GM12892 (cell line): ENCODE results near the gene PHLDA3.

ENCODE experiments used
- DNase-seq: peaks from one replicate; pipeline ENCODE4 v3.0.0; 2011; ENCODE audit not compliant: insufficient read length
- FAIRE-seq: peaks from 2 replicates; lab custom pipeline; 2011; peaks lifted over from hg19 to GRCh38; lab: Jason Lieb, UNC
- POLR2A ChIP-seq: IDR thresholded peaks from 2 replicates; pipeline ENCODE4 v1.6.1; 2011; ENCODE audit warnings: low read depth, low read length, control low read depth
- POLR2AphosphoS5 ChIP-seq: IDR thresholded peaks from 2 replicates; pipeline ENCODE4 v1.6.1; 2011; ENCODE audit warnings: low read depth, low read length, control low read depth
- TAF1 ChIP-seq: IDR thresholded peaks from 2 replicates; pipeline ENCODE4 v1.6.1; 2011; ENCODE audit warnings: low read depth, mild to moderate bottlenecking, control low read depth, low read length, borderline replicate concordance

Gene PHLDA3

GRCh38 chr1:201463071-201463552 is 5.9 kb downstream of the PHLDA3 start:
- DNase-seq (no peak), FAIRE-seq (no peak)
- TF ChIP-seq POLR2AphosphoS5 (no peak), POLR2A (no peak), TAF1 (no peak)

GRCh38 chr1:201461645-201462441 is 7.1 kb downstream of the PHLDA3 start:
- TF ChIP-seq POLR2A (no peak), POLR2AphosphoS5 (no peak), TAF1 (no peak)
- FAIRE-seq (no peak), DNase-seq (no peak)

- TF ChIP-seq TAF1 = no peak
- TF ChIP-seq POLR2A = no peak
- TF ChIP-seq POLR2AphosphoS5 = no peak
- FAIRE-seq = no peak
- DNase-seq = no peak
These were observed 8.0 kb downstream of the PHLDA3 start for GRCh38 chr1:201460814-201461644.

GRCh38 chr1:201459775-201460174 is 9.2 kb downstream of the PHLDA3 start:
- no peak for FAIRE-seq
- no peak for TF ChIP-seq POLR2A
- TF ChIP-seq POLR2AphosphoS5 = no peak
- TF ChIP-seq TAF1 = no peak
- no peak for DNase-seq

GRCh38 chr1:201459052-201459451 is 9.9 kb downstream of the PHLDA3 start:
- DNase-seq (no peak), FAIRE-seq (no peak)
- TF ChIP-seq POLR2AphosphoS5 (no peak), TAF1 (no peak), POLR2A (no peak)

- TF ChIP-seq TAF1 = no peak
- TF ChIP-seq POLR2AphosphoS5 = no peak
- no peak for FAIRE-seq
- DNase-seq = no peak
These were observed 11.5 kb downstream of the PHLDA3 start for GRCh38 chr1:201457508-201457960.

GRCh38 chr1:201456499-201457309 is 12.3 kb downstream of the PHLDA3 start:
- FAIRE-seq (no peak), DNase-seq (no peak)
- TF ChIP-seq TAF1 (no peak), POLR2A (no peak), POLR2AphosphoS5 (no peak)

GRCh38 chr1:201455098-201455497 is 13.9 kb downstream of the PHLDA3 start:
- FAIRE-seq = no peak

GRCh38 chr1:201454608-201455007 is 14.4 kb downstream of the PHLDA3 start:
- DNase-seq (no peak), FAIRE-seq (no peak)
- no peak for TF ChIP-seq TAF1
- no peak for TF ChIP-seq POLR2AphosphoS5
- TF ChIP-seq POLR2A = no peak

More at GRCh38 chr1:201455098-201455497, 13.9 kb downstream of the PHLDA3 start:
- no peak for DNase-seq
- no peak for TF ChIP-seq POLR2AphosphoS5
- no peak for TF ChIP-seq POLR2A
- TF ChIP-seq TAF1 = no peak

GRCh38 chr1:201452866-201453265 is 16.1 kb downstream of the PHLDA3 start:
- FAIRE-seq (no peak), DNase-seq (no peak)
- TF ChIP-seq POLR2AphosphoS5 (no peak), TAF1 (no peak), POLR2A (no peak)

- DNase-seq (no peak), FAIRE-seq (no peak)
- no peak for TF ChIP-seq POLR2AphosphoS5
- TF ChIP-seq TAF1 = no peak
- TF ChIP-seq POLR2A = no peak
These were observed 18.2 kb downstream of the PHLDA3 start for GRCh38 chr1:201450721-201451291.
